ENCODE measurements around the gene MOSPD2.
A peak's percentile ranks its signal among the peaks of the same experiment; 100 is the strongest.

- no peak for TF ChIP-seq CTCF (IDR thresholded peaks at IDR 0.05)
- peak; percentile 26 to 43 for TF ChIP-seq POLR2A (IDR thresholded peaks at IDR 0.05)
- TF ChIP-seq EP300 (IDR thresholded peaks at IDR 0.05) = peak; percentile 65 to 74
Measured at GRCh38 chrX:14872851-14873675, at the start of gene MOSPD2, which contains the start of gene FANCB.

Measured in tibial nerve (tissue), 4 donors.